ENCODE measurements around the gene ZNF491.
"Not testable (repeated sequence)": the region's sequence is repeated elsewhere in the genome, so short reads cannot be mapped to it uniquely, and the experiment has no call there.

ZNF491 gene

GRCh38 chr19:11798391-11799330, at the start of gene ZNF491:
TSS of gene ZNF491 (plus strand) at chr19:11798523. CDS start at chr19:11805954, 7,431 bp downstream.
- DNase-seq (ENCODE audit: low spot score) = peak; percentile 98

DNA sequence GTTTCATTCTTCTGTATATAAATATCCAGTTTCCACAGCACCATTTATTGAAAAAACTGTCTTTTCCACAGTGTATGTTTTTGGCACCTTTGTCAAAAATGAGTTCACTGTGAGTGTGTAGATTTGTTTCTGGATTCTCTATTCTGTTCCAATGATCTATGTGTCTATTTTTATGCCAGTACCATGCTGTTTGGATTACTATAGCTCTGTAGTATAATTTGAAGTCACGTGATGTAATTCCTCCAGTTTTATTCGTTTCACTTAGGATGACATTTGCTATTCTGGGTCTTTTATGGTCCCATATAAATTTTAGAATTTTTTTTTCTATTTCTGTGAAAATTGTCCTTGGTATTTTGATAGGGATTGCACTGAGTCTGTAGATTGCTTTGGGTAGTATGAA, 48.6 kb upstream of the ZNF491 start:
- DNase-seq (ENCODE audit: low spot score) = no peak

DNA sequence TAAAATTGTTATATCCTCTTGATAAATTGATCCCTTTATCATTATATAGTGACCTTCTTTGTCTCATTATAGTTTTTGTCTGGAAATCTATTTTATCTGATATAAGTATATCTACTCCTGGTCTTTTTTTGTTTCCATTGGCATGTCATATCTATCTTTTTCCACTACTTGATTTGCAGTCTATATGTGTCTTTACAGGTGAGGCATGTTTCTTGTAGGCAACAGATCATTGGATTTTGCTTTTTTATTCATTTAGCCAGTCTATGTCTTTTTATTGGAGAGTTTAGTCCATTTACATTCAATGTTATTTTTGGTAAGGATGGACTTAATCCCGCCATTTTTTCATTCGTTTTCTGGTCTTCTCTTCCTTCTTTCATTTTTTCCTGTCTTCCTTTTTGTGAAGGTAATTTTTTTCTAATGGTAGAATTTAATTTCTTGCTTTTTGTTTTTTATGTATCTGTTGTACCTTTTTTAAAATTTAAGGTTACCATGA, 46.0 kb upstream of the ZNF491 start:
- DNase-seq (ENCODE audit: low spot score) = no peak

GRCh38 chr19:11754663-11755062, 43.7 kb upstream of the ZNF491 start:
- no peak for DNase-seq (ENCODE audit: low spot score)

DNA sequence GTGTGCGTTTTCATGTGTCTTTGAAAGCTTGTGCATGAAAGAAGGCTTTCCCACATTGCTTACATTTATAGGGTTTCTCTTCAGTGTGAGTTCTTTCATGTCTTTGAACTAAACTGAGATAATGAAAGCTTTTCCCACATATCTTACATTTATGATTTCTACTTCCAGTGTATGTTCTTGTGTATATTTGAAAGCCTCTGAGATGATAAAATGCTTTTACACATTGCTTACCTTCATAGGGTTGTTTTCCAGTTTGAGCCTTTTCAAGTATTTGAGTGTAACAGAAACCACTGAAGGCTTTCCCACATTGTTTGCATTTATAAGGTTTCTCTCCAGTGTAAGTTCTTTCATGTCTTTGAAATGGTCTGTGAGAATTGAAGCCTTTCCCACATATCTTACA, 41.4 kb upstream of the ZNF491 start:
- DNase-seq (ENCODE audit: low spot score) = no peak

DNA sequence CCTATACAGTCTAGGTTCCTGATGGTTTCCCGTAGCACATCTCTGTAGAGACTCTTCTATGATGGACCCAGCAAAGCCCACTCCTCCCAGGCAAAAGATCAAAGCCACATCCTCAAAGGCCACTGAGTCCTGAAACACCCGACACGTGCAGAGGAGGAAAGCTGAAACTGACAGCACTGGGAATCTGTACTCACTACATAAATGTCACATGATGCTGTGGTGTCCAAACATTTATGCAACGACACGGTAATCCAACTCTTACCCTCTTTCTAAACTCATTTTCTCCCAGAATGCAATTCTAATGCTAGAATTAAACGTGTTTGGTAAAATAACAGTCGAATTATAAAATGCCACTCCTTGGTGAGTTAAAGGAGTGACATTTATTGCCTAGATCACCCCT, 38.5 kb upstream of the ZNF491 start:
- DNase-seq (ENCODE audit: low spot score) = no peak

- no peak for DNase-seq (ENCODE audit: low spot score)
These were observed 35.2 kb upstream of the ZNF491 start for GRCh38 chr19:11763117-11763516.

DNA sequence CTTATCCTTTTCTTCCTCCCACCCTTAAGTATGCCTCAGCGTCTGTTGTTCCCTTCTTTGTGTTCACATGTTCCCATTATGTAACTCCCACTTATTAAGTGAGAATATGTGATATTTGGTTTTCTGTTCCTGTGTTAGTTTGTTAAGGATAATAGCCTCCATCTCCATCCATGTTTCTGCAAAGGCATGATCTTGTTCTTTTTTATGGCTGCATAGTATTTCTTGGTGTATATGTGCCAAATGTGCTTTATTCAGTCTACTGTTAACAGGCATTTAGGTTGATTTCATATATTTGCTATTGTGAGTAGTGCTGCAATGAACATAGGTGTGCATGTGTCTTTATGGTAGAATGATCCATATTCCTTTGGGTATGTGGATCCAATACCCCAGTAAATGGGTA, 34.7 kb upstream of the ZNF491 start:
- DNase-seq (ENCODE audit: low spot score) = no peak

DNA sequence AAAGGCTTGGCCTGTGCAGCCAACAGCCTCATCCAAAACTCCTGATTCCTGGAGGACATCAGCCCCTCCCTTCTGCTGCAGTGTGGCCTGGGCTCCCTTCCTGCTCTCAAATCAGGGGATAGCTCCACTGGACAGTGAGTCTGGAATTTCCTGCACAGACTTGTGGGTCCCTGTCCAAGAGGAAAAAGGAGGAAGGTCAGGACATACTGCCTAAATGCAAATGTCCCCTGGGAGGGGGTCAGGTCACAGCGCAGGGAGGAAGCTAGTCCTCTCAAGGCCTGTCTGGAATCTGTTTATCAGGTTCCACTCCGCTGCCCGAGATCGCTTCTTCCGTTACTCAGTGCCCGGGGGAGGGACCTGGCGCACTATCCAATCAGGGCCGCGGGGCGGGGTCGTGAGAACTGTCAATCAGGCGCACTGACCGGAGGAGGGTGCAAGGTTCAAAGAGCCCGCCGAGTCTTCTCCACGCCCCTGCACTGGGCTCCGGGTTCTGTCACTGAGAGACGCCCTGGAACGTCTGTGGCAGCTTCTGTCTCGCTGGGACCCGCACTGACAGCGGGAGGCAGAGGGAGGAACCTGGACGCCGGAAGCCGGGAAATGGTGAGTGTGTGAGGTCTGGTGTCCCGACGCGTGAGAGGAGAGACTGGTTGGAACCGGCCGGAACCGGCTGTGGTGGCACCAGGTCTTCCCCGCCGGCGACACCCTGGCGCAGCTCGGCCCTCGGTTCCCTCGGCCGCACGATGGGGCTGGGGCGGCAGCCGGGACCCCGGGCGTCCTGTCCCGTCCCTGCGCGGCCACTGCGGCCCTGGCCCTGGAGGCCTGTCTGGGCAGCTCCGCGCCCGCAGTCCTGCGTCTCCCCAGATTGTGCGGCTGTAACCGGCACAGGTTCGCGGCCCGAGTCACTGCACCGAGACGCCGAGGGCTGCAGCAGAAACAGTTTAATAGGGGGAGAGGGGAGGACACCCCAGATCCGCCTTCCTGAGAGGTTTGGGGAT, 31.4 kb upstream of the ZNF491 start, which contains the start of gene ZNF441:
Gene ZNF441, plus strand, starts transcription at position 404 of the 995 bp plus-strand sequence. Its CDS starts 194 bp downstream, at position 598.
- peak; percentile 94 for DNase-seq (ENCODE audit: low spot score)

DNA sequence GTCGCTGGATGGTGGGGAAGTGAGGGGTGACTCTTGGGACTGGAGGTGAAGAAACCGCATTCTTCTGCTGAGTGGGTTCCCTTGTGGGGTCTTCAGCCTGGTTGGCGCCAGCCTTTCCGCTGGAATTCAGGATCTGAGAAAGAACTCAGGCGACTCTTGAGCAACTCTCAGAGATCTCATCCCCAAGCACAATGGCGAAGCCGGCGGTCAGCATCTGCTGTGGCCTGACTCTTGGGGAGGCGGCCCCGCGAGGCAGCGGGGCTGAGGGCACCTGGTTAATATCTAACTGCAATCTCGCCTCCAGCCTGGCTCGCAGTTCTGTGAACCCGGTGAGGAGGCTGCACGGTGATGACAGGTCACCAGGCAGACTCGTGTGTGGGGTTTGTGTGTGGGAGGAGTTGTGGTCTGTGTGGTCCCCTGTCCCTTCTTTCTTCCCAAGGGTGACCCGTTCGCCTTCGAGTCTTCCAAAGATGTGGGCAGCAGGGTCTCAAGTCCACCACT, 30.6 kb upstream of the ZNF491 start:
- peak; percentile 6 for DNase-seq (ENCODE audit: low spot score)

DNA sequence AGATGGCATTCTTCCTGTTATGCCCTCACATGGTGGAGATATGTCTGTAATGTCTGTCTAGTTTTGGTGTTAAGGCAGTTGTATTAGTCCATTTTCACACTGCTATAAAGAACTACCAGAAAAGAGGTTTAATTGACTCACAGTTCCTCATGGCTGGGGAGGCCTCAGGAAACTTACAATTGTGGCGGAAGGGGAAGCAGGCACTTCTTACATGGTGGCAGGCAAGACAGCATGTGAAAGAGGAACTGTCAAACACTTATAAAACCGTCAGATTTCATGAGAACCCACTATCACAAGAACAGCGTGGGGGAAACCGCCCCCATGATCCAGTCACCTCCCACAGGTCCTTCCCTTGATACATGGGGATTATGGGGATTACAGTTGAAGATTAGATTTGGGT, 28.3 kb upstream of the ZNF491 start:
- no peak for DNase-seq (ENCODE audit: low spot score)

DNA sequence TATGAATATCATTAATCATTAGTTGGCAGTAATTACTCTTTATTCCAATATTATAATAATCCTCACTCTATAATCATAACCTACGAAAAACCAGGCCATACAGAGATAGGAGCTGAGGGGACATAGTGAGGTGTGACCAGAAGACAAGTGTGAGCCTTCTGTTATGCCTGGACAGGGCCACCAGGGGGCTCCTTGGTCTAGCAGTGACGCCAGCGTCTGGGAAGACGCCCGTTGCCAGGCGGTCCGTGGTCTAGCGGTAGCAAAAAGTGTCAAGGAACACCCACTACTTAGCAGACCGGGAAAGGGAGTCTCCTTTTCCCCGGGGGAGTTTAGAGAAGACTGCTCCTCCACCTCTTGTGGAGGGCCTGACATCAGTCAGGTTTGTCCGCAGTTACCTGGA, 26.8 kb upstream of the ZNF491 start:
- DNase-seq (ENCODE audit: low spot score) = not testable (repeated sequence)

- DNase-seq (ENCODE audit: low spot score) = not testable (repeated sequence)
These were observed 21.7 kb upstream of the ZNF491 start for GRCh38 chr19:11776669-11777068.

DNA sequence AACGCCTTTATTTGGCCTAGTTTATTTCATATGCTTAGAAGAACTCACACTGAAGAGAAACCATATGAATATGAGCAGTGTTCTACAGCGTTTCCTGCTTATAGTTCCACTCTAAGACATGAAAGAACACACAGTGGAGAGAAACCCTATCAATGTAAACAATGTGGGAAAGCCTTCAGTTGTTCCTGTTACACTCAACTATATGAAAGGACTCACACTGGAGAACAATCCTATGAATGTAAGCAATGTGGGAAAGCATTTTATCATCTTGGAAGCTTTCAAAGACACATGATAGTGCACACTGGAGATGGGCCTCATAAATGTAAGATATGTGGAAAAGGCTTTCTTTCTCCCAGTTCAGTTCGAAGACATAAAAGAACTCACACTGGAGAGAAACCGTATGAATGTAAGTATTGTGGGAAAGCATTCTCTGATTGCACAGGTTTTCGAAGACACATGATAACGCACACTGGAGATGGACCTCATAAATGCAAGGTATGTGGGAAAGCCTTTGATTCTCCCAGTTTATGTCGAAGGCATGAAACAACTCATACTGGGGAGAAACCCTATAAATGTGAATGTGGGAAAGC, 17.8 kb upstream of the ZNF491 start:
- no peak for DNase-seq (ENCODE audit: low spot score)

DNA sequence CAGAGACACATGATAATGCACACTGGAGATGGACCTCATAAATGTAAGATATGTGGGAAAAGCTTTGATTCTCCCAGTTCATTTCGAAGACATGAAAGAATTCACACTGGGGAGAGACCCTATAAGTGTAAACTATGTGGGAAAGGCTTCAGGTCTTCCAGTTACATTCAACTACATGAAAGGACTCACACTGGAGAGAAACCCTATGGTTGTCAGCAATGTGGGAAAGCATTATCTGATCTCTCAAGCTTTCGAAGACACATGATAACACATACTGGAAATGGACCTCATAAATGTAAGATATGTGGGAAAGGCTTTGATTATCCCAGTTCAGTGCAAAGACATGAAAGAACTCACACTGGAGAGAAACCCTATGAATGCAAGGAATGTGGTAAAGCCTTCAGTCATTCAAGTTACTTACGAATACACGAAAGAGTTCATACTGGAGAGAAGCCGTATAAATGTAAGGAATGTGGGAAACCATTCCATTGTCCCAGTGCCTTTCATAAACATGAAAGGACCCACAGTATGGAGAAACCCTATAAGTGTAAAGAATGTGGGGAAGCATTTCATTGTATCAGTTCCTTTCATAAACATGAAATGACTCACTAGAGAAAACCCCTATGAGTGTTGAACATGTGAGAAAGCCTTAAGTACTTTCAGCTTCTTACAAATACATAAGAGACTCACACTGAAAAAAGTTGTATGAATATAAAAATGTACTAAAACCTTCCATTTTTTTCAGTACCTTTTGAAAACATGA, 16.8 kb upstream of the ZNF491 start:
- DNase-seq (ENCODE audit: low spot score) = no peak

- no peak for DNase-seq (ENCODE audit: low spot score)
These were observed 14.6 kb upstream of the ZNF491 start for GRCh38 chr19:11783767-11784166.

GRCh38 chr19:11784356-11784755, 14.0 kb upstream of the ZNF491 start:
- DNase-seq (ENCODE audit: low spot score) = no peak

DNA sequence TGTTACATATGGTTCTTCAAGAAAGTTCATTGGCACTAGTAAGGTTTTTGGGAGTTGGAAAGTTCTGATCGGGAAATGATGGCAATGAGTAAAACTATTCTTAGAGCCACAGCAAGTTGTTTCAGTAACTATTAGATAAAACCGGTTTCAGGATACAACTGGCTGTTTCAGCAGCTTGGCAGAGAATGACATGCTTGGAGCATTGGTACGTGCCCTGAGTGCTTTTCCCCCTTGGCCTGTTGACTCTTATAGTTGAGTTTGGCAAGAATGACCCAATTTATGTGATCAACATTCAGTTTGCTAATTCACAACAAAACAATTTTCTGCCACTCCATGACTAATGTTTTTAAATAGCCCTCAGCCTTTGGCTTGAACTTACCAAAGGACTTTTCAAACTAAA, 10.8 kb upstream of the ZNF491 start:
- DNase-seq (ENCODE audit: low spot score) = no peak

DNA sequence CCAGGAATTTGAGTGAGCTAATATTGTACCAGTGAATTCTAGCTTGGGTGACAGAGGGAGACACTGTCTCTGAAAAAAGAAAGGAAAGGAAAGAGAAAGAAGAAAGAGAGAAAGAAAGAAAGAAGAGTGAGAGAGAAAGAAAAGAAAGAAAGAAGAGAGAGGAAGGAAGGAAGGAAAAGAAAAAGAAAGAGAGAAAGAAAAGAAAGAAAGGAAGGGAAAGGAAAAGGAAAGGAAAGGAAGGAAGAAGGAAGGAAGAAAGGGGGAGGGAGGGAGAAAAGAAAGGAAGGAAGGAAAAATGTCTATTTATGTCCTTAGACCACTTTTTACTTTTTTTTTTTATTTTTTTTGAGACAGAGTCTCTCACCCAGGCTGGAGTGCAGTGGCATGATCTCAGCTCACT, 5.4 kb upstream of the ZNF491 start:
- no peak for DNase-seq (ENCODE audit: low spot score)

DNA sequence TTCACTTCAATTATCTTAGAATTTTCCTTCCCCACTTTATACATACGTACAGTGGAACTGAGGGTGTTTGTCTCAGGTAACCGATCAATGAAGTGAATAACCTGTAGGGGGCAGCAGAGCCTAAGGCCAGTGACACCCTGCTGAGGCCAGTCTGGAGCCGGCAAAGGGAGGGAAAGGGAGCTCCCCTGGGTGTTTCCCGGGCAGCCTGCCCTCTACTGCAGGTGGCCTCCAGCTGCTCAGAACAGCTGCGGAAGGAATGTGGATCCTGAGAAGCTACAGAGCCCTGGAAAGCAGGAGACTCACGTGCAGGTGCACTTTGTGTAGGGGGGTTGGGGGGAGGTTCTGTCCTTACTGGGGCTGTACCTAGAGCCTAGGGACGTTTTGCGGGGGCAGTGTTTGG, 832 bp upstream of the ZNF491 start:
- peak; percentile 85 for DNase-seq (ENCODE audit: low spot score)

Data from iPS-NIHi11 (cell line).